GM12873 (cell line): ENCODE data around the gene DAGLA.

Experiments used
- TF ChIP-seq, protein P1 (sequence below): IDR thresholded peaks from 2 replicates; pipeline ENCODE4 v1.5.1; 2012; ENCODE audit warnings: low read depth, mild to moderate bottlenecking, moderate library complexity, low read length, control low read depth; ENCODE audit not compliant: insufficient read depth; ENCODE audit errors: missing control alignments

DAGLA gene

DNA sequence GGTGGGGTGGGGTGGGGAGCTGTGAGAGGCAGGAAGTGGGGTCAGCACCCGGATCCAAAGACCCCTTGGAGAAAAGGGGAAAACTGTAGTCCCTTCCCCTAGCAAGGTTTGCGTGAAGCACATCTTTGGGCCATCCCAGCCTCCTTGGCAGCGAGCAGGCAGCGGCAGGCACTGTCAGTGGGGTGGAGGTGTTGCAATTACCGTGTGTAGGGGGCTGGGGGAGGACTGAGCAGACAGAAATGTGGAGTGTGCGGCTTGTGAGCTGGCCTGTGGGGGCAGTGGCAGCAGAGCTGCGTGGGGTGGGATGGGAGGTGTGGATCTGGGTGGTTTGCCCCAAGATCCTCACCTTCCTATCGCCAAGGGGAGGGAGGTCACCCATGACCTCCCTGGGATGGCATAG, 16.4 kb downstream of the DAGLA start:
- TF ChIP-seq, protein P1, sequence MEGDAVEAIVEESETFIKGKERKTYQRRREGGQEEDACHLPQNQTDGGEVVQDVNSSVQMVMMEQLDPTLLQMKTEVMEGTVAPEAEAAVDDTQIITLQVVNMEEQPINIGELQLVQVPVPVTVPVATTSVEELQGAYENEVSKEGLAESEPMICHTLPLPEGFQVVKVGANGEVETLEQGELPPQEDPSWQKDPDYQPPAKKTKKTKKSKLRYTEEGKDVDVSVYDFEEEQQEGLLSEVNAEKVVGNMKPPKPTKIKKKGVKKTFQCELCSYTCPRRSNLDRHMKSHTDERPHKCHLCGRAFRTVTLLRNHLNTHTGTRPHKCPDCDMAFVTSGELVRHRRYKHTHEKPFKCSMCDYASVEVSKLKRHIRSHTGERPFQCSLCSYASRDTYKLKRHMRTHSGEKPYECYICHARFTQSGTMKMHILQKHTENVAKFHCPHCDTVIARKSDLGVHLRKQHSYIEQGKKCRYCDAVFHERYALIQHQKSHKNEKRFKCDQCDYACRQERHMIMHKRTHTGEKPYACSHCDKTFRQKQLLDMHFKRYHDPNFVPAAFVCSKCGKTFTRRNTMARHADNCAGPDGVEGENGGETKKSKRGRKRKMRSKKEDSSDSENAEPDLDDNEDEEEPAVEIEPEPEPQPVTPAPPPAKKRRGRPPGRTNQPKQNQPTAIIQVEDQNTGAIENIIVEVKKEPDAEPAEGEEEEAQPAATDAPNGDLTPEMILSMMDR = no peak

DNA sequence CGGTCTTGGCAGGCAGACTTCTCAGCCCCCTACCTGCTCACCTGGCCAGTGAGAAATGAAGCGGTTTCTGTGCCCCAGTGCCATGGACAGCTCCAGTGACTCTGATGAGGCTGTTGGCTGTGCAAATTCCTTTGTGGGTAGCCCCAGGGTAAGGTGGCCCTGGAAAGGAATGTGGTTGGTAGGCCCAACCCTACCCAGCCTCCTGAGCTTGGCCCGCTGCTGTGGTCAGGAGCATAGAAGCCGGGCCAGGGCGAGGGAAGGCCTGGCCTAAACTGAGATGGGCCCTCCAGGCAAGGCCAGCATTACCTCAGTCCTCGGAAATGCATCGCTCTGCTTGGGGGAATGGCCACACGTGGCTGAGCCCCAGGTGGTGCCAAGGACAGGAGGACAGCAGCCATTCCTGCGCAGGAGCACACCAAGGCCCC, 16.9 kb downstream of the DAGLA start:
- TF ChIP-seq, protein P1 = no peak

DNA sequence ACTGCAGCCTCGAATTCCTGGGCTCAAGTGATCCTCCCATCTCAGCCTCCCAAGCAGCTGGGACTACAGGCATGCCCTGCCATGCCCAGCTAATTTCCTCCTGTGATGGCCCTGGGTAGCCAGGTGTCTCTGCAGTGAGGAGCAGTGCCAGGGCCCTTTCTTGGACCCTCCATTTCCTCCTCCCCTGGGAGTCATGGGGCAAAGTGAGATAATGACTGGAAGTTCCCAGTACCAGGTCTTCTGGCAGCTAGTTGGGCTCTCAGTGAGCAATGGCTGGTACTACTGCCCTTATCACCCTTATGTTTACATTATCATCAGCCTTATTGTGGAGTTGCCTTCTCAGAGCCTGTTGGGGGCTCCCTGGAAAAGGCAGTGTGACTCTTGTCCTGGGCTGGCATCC, 17.6 kb downstream of the DAGLA start:
- TF ChIP-seq, protein P1 = no peak

DNA sequence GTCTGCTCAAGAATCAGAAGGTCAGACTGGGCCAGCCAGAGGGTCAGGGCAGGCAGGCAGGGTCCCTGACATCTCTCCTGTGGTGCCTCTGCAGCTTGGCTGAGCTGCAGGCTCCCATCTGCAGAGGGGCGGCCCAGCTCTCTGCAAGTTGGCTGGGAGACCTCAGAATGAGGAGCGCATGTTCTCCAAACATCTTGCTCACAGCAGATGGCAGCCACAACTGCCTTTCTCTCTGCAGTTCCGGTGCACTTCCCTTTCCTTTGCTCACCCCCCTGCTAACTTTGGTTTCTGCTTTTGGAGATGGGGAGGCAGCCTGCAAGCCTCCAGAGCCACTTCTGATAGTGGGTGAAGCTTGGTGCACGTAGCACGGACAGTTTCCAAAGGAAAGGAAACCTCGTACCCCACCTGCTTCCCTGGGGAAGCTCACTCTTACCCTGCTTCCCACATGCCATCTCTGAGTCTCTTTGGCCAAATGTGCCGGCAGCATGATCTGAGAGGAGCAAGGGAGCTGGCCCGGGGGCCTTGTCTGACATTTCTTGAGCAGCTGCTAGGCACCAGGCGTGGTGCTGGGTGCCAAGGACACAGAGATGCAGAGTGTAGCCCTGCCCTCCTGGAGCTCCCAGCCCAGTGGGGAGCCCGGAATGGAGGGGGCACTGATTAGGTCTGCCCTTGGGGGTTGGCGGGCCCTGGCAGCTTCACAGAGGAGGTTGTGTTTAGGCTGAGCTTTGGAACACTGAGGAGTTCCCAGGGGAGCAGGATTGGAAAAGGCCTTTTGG, 18.2 kb downstream of the DAGLA start:
- TF ChIP-seq, protein P1 = no peak

DNA sequence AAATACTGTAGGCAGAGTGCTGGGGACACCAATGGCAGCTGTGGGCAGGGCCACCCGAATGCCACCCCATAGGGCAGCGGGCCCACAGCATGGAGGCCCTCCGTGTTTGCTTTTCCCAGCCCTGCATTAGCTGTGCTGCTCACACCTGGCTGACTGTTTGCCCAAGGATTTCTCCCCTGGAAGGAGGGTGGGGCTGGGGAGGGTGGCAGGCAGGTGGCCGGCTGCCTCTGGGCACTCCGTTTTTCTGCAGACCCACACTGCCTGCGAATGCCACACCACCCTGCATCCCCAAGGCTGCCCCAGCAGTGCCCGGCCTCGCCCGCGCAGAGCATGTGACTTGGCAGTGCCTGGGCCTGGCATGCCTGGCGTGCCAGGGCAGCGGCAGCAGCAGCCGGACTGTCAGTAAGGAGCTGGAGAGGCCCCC, 19.6 kb downstream of the DAGLA start:
- TF ChIP-seq, protein P1 = no peak

DNA sequence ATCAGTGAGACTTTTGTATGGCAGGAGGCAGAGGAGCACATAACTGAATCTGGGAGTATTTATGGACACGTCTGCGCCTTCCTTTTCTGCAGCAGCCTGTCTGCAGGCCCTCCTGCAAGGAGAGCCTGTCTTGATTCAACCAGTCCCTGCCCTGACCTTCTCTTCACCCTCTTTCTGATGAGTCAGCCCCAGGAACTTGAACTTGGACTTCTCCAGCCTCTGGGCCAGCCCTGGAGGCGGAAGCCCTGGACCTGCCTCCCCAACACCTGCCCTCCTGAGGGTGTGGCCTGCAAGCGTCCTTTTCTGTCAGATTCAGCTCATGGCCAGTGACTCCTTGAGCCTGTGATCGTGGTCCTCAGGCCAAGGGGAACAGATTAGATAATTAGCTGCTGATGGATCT, 20.0 kb downstream of the DAGLA start:
- TF ChIP-seq, protein P1 = no peak

DNA sequence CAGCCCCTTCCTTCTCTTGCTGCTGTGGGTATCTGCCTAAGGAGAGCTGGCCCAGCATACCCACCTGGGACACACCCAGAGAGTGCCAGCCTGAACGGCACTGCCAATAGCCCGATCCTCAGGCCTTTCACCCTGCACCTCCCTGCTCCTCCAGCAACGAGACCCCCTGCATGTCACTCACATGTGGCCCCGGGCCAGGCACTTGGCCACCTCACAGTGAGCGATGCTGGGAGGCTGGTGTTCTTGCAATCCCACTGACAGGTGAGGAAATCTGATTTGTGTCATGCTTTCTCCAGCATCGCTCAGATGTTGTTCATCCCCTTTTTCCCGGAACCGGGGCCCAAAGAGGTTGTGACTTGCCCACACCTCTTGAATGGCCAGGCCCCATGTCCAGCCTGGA, 20.5 kb downstream of the DAGLA start:
- TF ChIP-seq, protein P1 = no peak
